Esophagus squamous epithelium (tissue), 5 donors: ENCODE measurements around the gene CYTH3. TPM values are rescaled to one million over a fixed set of nuclear protein-coding genes. Genes with fewer than 3 reads are reported as not detected.
A peak's percentile ranks its signal among the peaks of the same experiment; 100 is the strongest.

Experiments
- DNase-seq: peaks from one replicate; lab custom pipeline; 2025; lab: John Stamatoyannopoulos, UW
- H3K27ac ChIP-seq, 4 donors: fragments of 200-600 bp; sonication (generic); one replicate each; pipeline ENCODE4 v1.5.1; 2016 to 2019; ENCODE audit warnings: mild to moderate bottlenecking in 1 of 4
- H3K27me3 ChIP-seq, 4 donors: fragments of 200-600 bp; sonication (generic); 1 replicate in 3 of 4; 2 replicates in 1 of 4; pipeline versions ENCODE4 v1.5.1 to v1.6.0; 2017 to 2021; ENCODE audit warnings: antibody characterized with exemption in 1 of 4
- H3K36me3 ChIP-seq, 3 donors: fragments of 200-600 bp; sonication (generic); one replicate each; pipeline ENCODE4 v1.5.1; 2016 to 2019
- H3K4me1 ChIP-seq, 3 donors: fragments of 200-600 bp; sonication (generic); one replicate each; pipeline ENCODE4 v1.5.1; 2017 to 2019
- H3K4me3 ChIP-seq, 4 donors: fragments of 200-600 bp; sonication (generic); 1 replicate in 3 of 4; 2 replicates in 1 of 4; pipeline ENCODE4 v1.5.1; 2016 to 2019; ENCODE audit warnings: mild to moderate bottlenecking in 2 of 4, moderate library complexity in 1 of 4
- H3K9me3 ChIP-seq, 3 donors: fragments of 200-600 bp; sonication (generic); one replicate each; pipeline ENCODE4 v1.5.1; 2016 to 2019
- POLR2A ChIP-seq, 4 donors: fragments of 450-650 bp; IDR thresholded peaks; one replicate each; pipeline ENCODE4 v1.6.1; 2017; ENCODE audit warnings: antibody characterized with exemption in 4 of 4, mild to moderate bottlenecking in 4 of 4, moderate library complexity in 3 of 4
- WGBS, 2 donors: methylation state at CpG; one replicate each; pipeline ENCODE4 v1.1.5; 2018; 5-methylcytosine and 5-hydroxymethylcytosine counted together
- intact Hi-C: fragments of 100-400 bp; cut with DNase I; formaldehyde crosslinking; loops from one replicate; pipeline ENCODE4 v1.15.0; 2022
- total RNA-seq, 4 donors: library from RNA; depleted of rRNA; stranded (reverse); fragments of >200 nt; gene quantifications; one replicate each; pipeline ENCODE4 v1.1.0, GENCODE V29; 2016
- TF ChIP-seq, protein P1 (sequence below), 6 experiments: fragments of 450-650 bp in 4 of 6; fragments of 200-600 bp in 2 of 6; sonication (generic) in 2 of 6; IDR thresholded peaks; one replicate each; pipeline ENCODE4 v1.5.1; 2016 to 2019; ENCODE audit warnings: antibody characterized with exemption in 6 of 6, mild to moderate bottlenecking in 4 of 6, moderate library complexity in 4 of 6
- donor health status: DM: yes; HTN: yes; CAD: no.

The CYTH3 gene
- total RNA-seq, 4 donors from 2014 or later: 11.5 to 27.7 (median 12.7) TPM

DNA sequence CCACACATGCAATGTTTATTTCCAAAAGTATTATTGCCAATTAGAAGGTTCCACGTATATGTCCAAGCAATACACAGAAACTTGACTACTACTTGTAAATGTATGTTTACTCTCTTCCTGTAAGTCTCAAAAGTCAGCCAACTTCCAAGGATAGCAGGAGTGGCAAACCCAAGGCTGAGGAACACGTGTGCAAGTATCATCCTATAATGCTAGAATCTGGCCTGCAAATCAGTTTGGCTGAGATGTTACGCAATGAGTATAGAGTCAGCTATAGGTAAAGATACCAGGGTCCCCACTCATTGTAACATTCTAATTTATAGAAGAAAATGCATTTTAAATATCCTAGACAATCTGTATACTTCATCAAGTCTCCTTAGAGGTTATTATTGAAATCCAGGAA, 34.7 kb downstream of the CYTH3 start:
- intact Hi-C loops: no loop called here
- Histone ChIP-seq H3K4me1 (peaks cover 5 to 47% (median 7%) of the 10 kb centered on the region in 3 donors), H3K9me3 (no peaks in the 10 kb centered on the region), H3K27ac (no peak overlapping the region), H3K36me3 (no peaks in the 10 kb centered on the region), H3K4me3 (no peak overlapping the region), H3K27me3 (no peaks in the 10 kb centered on the region)
- TF ChIP-seq POLR2A (IDR thresholded peaks at IDR 0.05): no peak
- TF ChIP-seq, protein P1, sequence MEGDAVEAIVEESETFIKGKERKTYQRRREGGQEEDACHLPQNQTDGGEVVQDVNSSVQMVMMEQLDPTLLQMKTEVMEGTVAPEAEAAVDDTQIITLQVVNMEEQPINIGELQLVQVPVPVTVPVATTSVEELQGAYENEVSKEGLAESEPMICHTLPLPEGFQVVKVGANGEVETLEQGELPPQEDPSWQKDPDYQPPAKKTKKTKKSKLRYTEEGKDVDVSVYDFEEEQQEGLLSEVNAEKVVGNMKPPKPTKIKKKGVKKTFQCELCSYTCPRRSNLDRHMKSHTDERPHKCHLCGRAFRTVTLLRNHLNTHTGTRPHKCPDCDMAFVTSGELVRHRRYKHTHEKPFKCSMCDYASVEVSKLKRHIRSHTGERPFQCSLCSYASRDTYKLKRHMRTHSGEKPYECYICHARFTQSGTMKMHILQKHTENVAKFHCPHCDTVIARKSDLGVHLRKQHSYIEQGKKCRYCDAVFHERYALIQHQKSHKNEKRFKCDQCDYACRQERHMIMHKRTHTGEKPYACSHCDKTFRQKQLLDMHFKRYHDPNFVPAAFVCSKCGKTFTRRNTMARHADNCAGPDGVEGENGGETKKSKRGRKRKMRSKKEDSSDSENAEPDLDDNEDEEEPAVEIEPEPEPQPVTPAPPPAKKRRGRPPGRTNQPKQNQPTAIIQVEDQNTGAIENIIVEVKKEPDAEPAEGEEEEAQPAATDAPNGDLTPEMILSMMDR (IDR thresholded peaks at IDR 0.05): no peak
- DNase-seq: no peak
- WGBS, 2 donors: 87 to 88% methylated on average over 3 of the region's 3 CpGs

DNA sequence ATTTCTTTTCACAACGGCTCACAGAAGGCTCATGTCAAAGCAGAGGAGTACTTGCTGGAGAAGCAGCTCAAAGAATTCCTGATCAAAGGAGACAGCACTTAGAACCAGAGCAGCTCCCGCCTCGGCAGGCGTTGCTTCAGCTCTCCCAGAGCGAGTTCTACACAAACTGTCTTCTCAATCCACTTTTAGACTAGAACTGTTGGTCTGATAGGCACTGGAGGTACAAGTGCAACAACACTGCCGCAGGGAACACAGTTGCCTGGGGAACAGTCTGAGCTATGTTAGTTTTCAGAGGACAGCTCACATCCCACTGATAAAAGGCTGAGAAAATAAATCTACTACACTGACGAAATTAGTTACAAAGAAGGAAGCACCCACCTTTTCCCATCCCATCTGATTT, 35.4 kb downstream of the CYTH3 start:
- TF ChIP-seq, protein P1 (IDR thresholded peaks at IDR 0.05): no peak
- TF ChIP-seq POLR2A (IDR thresholded peaks at IDR 0.05): no peak
- Histone ChIP-seq H3K4me3 (no peak overlapping the region), H3K36me3 (no peaks in the 10 kb centered on the region), H3K4me1 (peaks cover 8 to 55% (median 12%) of the 10 kb centered on the region in 3 donors), H3K9me3 (no peaks in the 10 kb centered on the region), H3K27me3 (no peaks in the 10 kb centered on the region), H3K27ac (no peak overlapping the region)
- DNase-seq: no peak
- intact Hi-C loops: no loop called here
- 62 to 94% methylated on average over 4 to 7 of the region's 7 CpGs for WGBS, 2 donors

DNA sequence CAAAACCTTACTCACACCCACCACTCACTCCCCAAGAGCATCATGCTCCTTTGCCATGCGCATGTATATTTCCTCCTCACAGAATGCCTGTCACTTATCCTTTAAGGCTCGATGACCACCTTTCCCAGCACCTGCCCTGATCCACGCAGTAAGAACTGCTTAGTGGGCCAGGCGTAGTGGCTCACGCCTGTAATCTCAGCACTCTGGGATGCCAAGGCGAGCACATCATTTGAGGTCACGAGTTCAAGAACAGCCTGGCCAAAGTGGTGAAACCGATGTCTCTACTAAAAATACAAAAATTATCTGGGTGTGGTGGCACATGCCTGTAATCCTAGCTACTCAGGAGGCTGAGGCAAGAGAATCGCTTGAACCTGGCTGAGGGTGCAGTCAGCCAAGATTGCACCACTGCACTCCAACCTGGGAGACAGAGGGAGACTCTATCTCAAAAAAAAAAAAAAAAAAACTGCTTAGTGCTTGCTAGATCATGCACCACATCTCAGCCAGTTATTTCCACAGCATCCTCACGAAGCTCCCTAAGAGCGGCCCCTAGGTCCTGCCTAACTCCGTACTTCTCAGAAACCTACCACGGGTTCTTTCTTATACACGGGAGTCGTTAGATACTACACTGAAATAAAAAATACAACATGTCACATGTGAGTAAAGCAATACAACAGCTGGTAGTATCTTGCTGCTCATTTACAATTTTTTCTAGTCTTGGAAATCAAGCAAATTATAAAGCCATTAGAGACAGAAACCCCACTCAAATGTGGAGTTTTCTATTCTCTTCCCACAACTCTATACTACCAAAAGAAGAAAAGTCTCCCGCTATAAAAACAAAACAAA, 37.2 kb downstream of the CYTH3 start:
- Histone ChIP-seq H3K27me3 (no peaks in the 10 kb centered on the region), H3K4me3 (no peak overlapping the region), H3K27ac (peak overlapping the region in 1 of 4 donors; percentile 5), H3K4me1 (peaks cover 8 to 68% (median 14%) of the 10 kb centered on the region in 3 donors), H3K36me3 (no peaks in the 10 kb centered on the region), H3K9me3 (no peaks in the 10 kb centered on the region)
- DNase-seq: no peak
- WGBS, 2 donors: 83% methylated on average over 12 to 14 of the region's 16 CpGs
- intact Hi-C loops: no loop called here
- TF ChIP-seq POLR2A (IDR thresholded peaks at IDR 0.05): no peak
- TF ChIP-seq, protein P1 (IDR thresholded peaks at IDR 0.05): no peak

DNA sequence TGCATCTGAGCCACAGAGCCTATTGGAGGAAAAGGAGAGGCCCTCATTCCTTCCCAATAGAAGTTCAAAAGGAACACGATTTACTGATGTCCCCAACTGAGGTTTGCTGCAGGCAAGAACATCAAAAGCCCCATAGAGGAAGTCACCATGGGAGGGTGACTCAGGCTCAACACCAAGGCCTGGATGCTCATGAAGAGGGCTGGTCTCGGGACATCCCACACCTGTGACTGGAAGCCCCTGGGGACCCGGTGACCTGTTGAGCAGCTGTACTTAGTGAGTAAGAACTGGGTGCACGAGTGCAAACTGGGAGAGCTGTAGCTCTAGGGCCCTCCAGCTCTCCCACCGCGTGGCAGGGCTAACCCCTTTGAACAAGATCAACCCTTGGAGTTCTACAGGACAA, 38.0 kb downstream of the CYTH3 start:
- H3K27ac ChIP-seq: no peak overlapping the region
- H3K27me3 ChIP-seq: no peaks in the 10 kb centered on the region
- DNase-seq: no peak
- TF ChIP-seq, protein P1 (IDR thresholded peaks at IDR 0.05): no peak
- no peak for TF ChIP-seq POLR2A (IDR thresholded peaks at IDR 0.05)
- no peaks in the 10 kb centered on the region for H3K9me3 ChIP-seq
- WGBS, 2 donors: 80 to 81% methylated on average over 2 to 6 of the region's 6 CpGs
- no peak overlapping the region for H3K4me3 ChIP-seq
- H3K4me1 ChIP-seq: peaks cover 8 to 77% (median 16%) of the 10 kb centered on the region in 3 donors
- intact Hi-C loops: no loop called here
- no peaks in the 10 kb centered on the region for H3K36me3 ChIP-seq

DNA sequence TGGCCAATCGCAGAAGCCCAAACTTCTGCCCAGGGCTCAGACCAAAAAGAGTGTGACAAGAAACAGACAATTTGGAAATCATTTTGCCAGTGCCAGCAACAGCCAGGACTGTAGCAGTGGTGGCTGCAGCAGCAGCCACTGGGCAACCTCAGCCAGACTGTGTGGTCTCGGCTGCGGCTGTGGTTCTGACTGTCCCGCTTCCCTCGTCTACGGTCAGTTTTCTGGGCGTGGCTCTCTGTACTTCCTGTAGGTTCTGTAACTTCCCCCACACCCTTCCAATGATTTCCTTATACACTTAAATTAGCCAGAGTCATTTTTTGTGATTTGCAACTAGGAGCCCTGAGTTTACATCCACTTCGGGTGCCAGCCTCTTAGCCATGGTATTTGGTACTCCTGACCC, 39.9 kb downstream of the CYTH3 start:
- peak overlapping the region in 1 of 4 donors; percentile 18 for H3K27ac ChIP-seq
- TF ChIP-seq, protein P1 (IDR thresholded peaks at IDR 0.05): no peak
- no peak for TF ChIP-seq POLR2A (IDR thresholded peaks at IDR 0.05)
- H3K36me3 ChIP-seq: no peaks in the 10 kb centered on the region
- no peak for DNase-seq
- H3K4me3 ChIP-seq: peak overlapping the region in 1 of 4 donors; percentile 11
- intact Hi-C loops: no loop called here
- 47 to 72% methylated on average over 8 of the region's 8 CpGs for WGBS, 2 donors
- no peaks in the 10 kb centered on the region for H3K27me3 ChIP-seq
- no peaks in the 10 kb centered on the region for H3K9me3 ChIP-seq
- H3K4me1 ChIP-seq: peaks cover 11 to 89% (median 32%) of the 10 kb centered on the region in 3 donors
